Measurements from ENCODE around the gene GAB4. TPM values are rescaled to one million over a fixed set of nuclear protein-coding genes. Genes with fewer than 3 reads are reported as not detected.

Gene GAB4
- total and polyA plus RNA-seq, 10 of the 15 experiments (the other 5 are each of a cell fraction or from before 2014, with no cell fraction given) = not detected

DNA sequence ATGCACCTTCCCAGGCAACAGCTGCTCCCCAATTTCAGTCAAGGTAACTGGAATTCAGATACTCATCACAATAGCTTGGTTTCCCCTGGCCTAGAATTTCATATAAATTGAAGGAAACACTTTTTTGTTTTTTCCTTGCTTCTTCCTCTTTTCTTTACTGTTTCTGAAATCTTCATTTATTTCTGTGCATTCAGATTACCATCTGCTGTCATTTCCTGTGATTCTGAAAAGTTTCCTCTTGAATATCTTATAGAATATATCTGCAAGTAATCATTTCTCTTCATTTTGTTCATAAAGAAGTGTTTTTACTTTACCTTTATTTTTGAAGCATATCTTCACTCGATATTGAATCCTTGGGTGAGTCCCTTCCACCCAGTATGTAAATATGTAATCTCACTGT, 85.3 kb downstream of the GAB4 start (continued):
- TF ChIP-seq, protein P1, sequence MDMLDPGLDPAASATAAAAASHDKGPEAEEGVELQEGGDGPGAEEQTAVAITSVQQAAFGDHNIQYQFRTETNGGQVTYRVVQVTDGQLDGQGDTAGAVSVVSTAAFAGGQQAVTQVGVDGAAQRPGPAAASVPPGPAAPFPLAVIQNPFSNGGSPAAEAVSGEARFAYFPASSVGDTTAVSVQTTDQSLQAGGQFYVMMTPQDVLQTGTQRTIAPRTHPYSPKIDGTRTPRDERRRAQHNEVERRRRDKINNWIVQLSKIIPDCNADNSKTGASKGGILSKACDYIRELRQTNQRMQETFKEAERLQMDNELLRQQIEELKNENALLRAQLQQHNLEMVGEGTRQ (IDR thresholded peaks at IDR 0.05; ENCODE audit: borderline replicate concordance, low read depth, low read length) = no peak

DNA sequence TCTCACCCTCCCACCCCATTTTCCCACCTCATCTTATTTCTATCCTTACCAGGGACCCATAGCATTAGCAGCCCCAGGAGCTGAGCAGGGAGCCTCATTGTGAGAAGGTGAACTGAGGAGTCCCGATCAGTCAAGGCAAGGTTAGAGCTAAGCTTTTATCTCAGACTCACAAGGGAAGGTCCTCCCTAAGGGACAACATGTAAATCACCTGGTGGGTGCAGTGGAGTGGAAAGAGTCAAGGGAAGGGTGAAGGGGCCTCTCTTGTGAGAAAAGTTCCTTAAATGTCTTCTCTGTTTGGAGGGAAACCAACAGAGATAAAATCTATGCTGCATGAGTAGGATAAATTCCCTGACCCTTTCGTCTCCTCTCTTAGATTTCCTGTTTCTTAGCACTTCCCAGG, 85.9 kb downstream of the GAB4 start:
- ChIA-PET RAD21 (ENCODE audit: unreplicated experiment) (interaction anchor here (0.9 kb wide), 1 partner anchor 28 kb away, joined by 3 read pairs; no protein-coding TSS in a partner anchor), SMC1A (ENCODE audit: uncharacterized antibody, unreplicated experiment) (no interaction called here), CTCF (interaction anchor here (1.1 to 1.7 kb wide), 2 partner anchors 135 to 137 kb away, joined by 3 to 6 read pairs; no protein-coding TSS in a partner anchor), POLR2A (no interaction called here)
- 26% methylated on average over 2 of the region's 2 CpGs for WGBS (ENCODE audit: insufficient coverage, insufficient replicate concordance, low lambda C conversion rate, missing lambda C conversion rate)
- in situ Hi-C loops (cut with MboI) = no loop called here
- H3K4me3 ChIP-seq = no peak overlapping the region
- TF ChIP-seq CEBPB (IDR thresholded peaks at IDR 0.05; ENCODE audit: borderline replicate concordance in 1 of 2, low read depth in 2 of 2, low read length in 2 of 2) = no peak
- no peak overlapping the region for H3K27ac ChIP-seq (ENCODE audit: control insufficient read depth, insufficient read depth)
- DNase-seq (ENCODE audit: low read depth, low spot score) (no peak), ATAC-seq (no peak), FAIRE-seq (no peak)
- intact Hi-C loops (cut with micrococcal nuclease; ENCODE audit: unreplicated experiment) = no loop called here
- H2AFZ ChIP-seq (ENCODE audit: control insufficient read depth, low read depth, low read length) = no peak overlapping the region
- H3K79me2 ChIP-seq (ENCODE audit: control insufficient read depth, insufficient read depth, low read length) = no peaks in the 10 kb centered on the region
- BruUV-seq (replicated peaks) = no TSS peak
- H3K9ac ChIP-seq (ENCODE audit: control insufficient read depth, insufficient read depth, low read length) = no peak overlapping the region
- H3K4me2 ChIP-seq (ENCODE audit: control insufficient read depth, insufficient read depth) = no peak overlapping the region
- H3K36me3 ChIP-seq (ENCODE audit: control insufficient read depth in 2 of 2, insufficient read depth in 2 of 2, low read length in 1 of 2) = no peaks in the 10 kb centered on the region
- no peaks in the 10 kb centered on the region for H3K4me1 ChIP-seq (ENCODE audit: control insufficient read depth, insufficient read depth, low read length)
- no peaks in the 10 kb centered on the region for H4K20me1 ChIP-seq (ENCODE audit: control insufficient read depth, insufficient read depth)
- no peaks in the 10 kb centered on the region for H3K9me3 ChIP-seq (replicated peaks; ENCODE audit: control insufficient read depth, insufficient read depth, low read length)
- H3K27me3 ChIP-seq (replicated peaks in 1 of 2; ENCODE audit: control insufficient read depth in 2 of 2, insufficient read depth in 2 of 2, low read length in 1 of 2) = no peaks in the 10 kb centered on the region; a peak in 1 of 4 replicates
